Measurements from ENCODE around the gene VPS13D.

DNA sequence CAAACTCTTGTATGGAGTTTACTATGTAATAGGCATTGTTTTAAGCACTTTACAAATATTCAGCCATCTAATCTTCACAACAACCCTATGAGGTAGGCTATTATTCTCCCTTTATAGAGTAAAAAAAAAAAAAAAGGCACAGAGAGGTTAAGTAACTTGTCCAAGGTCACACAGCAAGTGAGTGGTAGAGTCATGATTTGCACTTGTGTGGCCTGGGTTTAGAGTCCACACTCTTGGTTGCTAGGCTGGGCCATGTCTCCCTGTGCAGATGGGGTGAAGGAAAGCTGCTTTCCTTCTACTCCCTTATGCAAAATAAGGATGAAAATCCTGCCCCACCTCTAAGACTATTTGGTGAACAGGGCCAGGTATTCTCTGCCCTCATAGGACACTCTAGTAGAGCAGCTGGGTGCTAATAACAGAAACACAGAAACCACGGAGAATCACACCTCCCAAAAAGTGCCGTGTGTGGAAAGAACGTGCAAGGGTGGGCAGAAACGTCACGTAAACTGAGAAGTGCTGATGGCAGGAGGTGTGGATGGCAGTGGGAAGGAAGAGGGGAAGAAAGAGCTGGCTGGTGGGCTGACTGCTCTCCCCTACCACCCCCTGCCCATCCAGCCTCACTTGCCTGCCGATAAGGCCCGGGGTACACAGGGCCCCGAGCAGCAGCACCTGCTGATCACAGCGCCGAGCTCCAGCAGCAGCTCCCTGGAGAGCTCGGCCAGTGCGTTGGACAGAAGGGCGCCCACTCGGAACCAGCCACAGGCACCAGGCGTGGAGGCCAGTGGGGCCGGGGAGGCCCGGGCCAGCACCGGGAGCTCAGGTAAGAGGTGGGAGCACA lies 28.3 kb upstream of the VPS13D start:
- TF ChIP-seq CTCF (IDR thresholded peaks at IDR 0.05), result no peak
- TF ChIP-seq POLR2A (IDR thresholded peaks at IDR 0.05), result no peak

Data from Peyer's patch (tissue), 4 donors.